Liver (tissue), 9 donors: Measurements from ENCODE around the gene PRSS56. TPM values are rescaled to one million over a fixed set of nuclear protein-coding genes. Genes with fewer than 3 reads are reported as not detected.

Experiments used
- DNase-seq: peaks from one replicate; pipeline ENCODE4 v3.0.0-alpha.2; 2017; ENCODE audit warnings: low spot score
- H3K27ac ChIP-seq, 2 donors: one replicate each; pipeline ENCODE4 v1.7.0; 2013; ENCODE audit warnings: inconsistent platforms in 2 of 2, low read length in 2 of 2, control low read depth in 1 of 2, low read depth in 1 of 2, mild to moderate bottlenecking in 1 of 2
- H3K27me3 ChIP-seq, 4 donors: one replicate each; pipeline versions ENCODE4 v1.6.1 to v1.7.0; 2013; ENCODE audit warnings: low read length in 3 of 4, inconsistent platforms in 1 of 4, mild to moderate bottlenecking in 1 of 4, moderate library complexity in 1 of 4; ENCODE audit not compliant: control insufficient read depth in 4 of 4, insufficient read depth in 4 of 4
- H3K36me3 ChIP-seq, 4 donors: one replicate each; pipeline versions ENCODE4 v1.6.1 to v1.7.0; 2013; ENCODE audit warnings: low read length in 3 of 4, mild to moderate bottlenecking in 3 of 4, low read depth in 1 of 4, moderate library complexity in 1 of 4; ENCODE audit not compliant: control insufficient read depth in 4 of 4, insufficient read depth in 3 of 4
- H3K4me1 ChIP-seq, 4 donors: one replicate each; pipeline versions ENCODE4 v1.6.1 to v1.7.0; 2013; ENCODE audit warnings: low read length in 3 of 4, mild to moderate bottlenecking in 3 of 4, moderate library complexity in 1 of 4; ENCODE audit not compliant: control insufficient read depth in 4 of 4, insufficient read depth in 4 of 4
- H3K4me3 ChIP-seq, 3 donors: one replicate each; pipeline versions ENCODE4 v1.6.1 to v1.7.0; 2013; ENCODE audit warnings: low read length in 3 of 3, control low read depth in 1 of 3, low read depth in 1 of 3, mild to moderate bottlenecking in 1 of 3
- H3K9ac ChIP-seq, 2 donors: one replicate each; pipeline ENCODE4 v1.7.0; 2013; ENCODE audit warnings: low read length in 2 of 2, mild to moderate bottlenecking in 2 of 2, moderate library complexity in 2 of 2, control low read depth in 1 of 2, low read depth in 1 of 2
- H3K9me3 ChIP-seq, 4 donors: one replicate each; pipeline versions ENCODE4 v1.6.1 to v1.7.0; 2013; ENCODE audit warnings: low read length in 3 of 4; ENCODE audit not compliant: control insufficient read depth in 4 of 4
- FOXA1 ChIP-seq: IDR thresholded peaks from 2 replicates; pipeline ENCODE4 v1.6.1; 2016; ENCODE audit warnings: antibody characterized with exemption
- GABPA ChIP-seq, 2 donors: IDR thresholded peaks in 1 of 2; conservative IDR thresholded peaks in 1 of 2; 2 replicates each; pipeline ENCODE4 v1.6.1; 2016; ENCODE audit warnings: antibody characterized with exemption in 2 of 2, mild to moderate bottlenecking in 1 of 2, moderate library complexity in 1 of 2
- HNF4A ChIP-seq, 2 donors: conservative IDR thresholded peaks; 2 replicates each; pipeline ENCODE4 v1.6.1; 2016; ENCODE audit warnings: antibody characterized with exemption in 2 of 2, mild to moderate bottlenecking in 2 of 2
- HNF4G ChIP-seq: IDR thresholded peaks from 2 replicates; pipeline ENCODE4 v1.6.1; 2016; ENCODE audit warnings: antibody characterized with exemption
- JUND ChIP-seq, 2 donors: IDR thresholded peaks; 2 replicates each; pipeline ENCODE4 v1.6.1; 2016; ENCODE audit warnings: antibody characterized with exemption in 2 of 2
- NR2F2 ChIP-seq: IDR thresholded peaks from 2 replicates; pipeline ENCODE4 v1.6.1; 2016; ENCODE audit warnings: antibody characterized with exemption
- RAD21 ChIP-seq, 2 donors: IDR thresholded peaks; 2 replicates each; pipeline ENCODE4 v1.6.1; 2016; ENCODE audit warnings: antibody characterized with exemption in 2 of 2, mild to moderate bottlenecking in 2 of 2
- RXRA ChIP-seq, 2 donors: IDR thresholded peaks; 2 replicates each; pipeline ENCODE4 v1.6.1; 2017 to 2018; ENCODE audit warnings: antibody characterized with exemption in 2 of 2, mild to moderate bottlenecking in 1 of 2
- WGBS: extraction: QIAGEN DNeasy Blood & Tissue Kit; methylation state at CpG from one replicate; pipeline ENCODE4 v1.1.7; 2013; 5-methylcytosine and 5-hydroxymethylcytosine counted together
- polyA plus RNA-seq, 2 donors: library from polyadenylated mRNA; stranded (reverse) in 1 of 2; unstranded in 1 of 2; fragments of 200-250 nt in 1 of 2; fragments of >200 nt in 1 of 2; fragmentation: Nextera tagmentation in 1 of 2; extraction: Ambion mirVana in 1 of 2; gene quantifications; one replicate each; pipeline versions ENCODE4 v1.2.1 to v1.2.3, GENCODE V29; 2013 to 2015
- total RNA-seq, 2 donors: library from RNA; depleted of rRNA; stranded (reverse); fragments of >200 nt; gene quantifications; one replicate each; pipeline ENCODE4 v1.2.3, GENCODE V29; 2014
- TF ChIP-seq, protein P1 (sequence below): IDR thresholded peaks from 2 replicates; pipeline ENCODE4 v1.6.1; 2016; ENCODE audit warnings: antibody characterized with exemption
- TF ChIP-seq, protein P2 (sequence below): IDR thresholded peaks from 2 replicates; pipeline ENCODE4 v1.6.1; 2016; ENCODE audit warnings: antibody characterized with exemption
- TF ChIP-seq, protein P3 (sequence below): IDR thresholded peaks from 2 replicates; pipeline ENCODE4 v1.6.1; 2016; ENCODE audit warnings: antibody characterized with exemption
- donor health status: healthy.
- donor health status: healthy.
- donor health status: healthy.
- donor health status: healthy.
- donor health status: healthy.

The PRSS56 gene
- total and polyA plus RNA-seq, 4 donors = 0.02 TPM; not detected in 3

DNA sequence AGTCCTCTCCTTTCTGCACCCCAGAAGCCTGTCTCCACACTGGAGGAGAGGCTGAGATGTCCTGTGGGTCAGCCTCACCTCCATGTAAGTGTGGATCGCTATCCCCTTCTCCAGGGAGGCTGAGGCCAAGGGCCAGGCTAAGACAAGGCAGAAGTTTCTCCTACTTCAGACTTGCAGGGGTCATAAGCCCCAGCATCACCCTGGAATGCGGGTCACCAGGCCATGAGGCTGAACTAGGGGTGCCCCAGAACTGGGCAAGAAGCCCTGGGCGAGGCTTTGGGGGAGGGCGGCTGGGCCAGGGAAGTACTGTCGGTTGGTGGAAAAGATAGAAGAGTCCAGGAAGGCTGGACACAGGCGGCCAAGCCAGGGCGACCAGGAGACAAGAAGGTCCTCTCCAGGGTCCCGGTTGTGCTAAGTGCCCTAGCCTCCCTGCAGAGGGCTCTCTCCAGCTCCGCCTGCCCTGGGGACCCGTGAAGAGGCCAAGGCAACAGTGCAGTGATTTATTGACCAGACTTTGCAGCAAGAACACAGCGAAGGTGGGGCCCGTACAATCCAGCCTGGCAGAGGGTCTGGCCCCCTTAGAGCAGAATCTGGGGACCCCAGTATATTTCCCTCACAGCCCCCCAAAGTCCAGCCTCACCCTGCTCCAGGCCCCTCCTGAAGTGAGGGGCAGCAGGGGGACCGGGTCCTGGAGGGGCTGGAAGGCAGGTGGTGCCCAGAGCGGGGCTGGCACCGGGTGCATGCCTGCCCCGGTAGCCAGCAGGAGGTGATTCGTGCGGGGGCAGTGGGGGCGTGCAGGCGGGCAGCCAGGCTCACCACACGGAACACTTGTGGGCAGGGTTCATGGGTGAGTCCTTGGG is 40.6 kb upstream of the PRSS56 start (continued):
- TF ChIP-seq, protein P1, sequence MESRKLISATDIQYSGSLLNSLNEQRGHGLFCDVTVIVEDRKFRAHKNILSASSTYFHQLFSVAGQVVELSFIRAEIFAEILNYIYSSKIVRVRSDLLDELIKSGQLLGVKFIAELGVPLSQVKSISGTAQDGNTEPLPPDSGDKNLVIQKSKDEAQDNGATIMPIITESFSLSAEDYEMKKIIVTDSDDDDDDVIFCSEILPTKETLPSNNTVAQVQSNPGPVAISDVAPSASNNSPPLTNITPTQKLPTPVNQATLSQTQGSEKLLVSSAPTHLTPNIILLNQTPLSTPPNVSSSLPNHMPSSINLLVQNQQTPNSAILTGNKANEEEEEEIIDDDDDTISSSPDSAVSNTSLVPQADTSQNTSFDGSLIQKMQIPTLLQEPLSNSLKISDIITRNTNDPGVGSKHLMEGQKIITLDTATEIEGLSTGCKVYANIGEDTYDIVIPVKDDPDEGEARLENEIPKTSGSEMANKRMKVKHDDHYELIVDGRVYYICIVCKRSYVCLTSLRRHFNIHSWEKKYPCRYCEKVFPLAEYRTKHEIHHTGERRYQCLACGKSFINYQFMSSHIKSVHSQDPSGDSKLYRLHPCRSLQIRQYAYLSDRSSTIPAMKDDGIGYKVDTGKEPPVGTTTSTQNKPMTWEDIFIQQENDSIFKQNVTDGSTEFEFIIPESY = no peak
- TF ChIP-seq NR2F2 = no peak

DNA sequence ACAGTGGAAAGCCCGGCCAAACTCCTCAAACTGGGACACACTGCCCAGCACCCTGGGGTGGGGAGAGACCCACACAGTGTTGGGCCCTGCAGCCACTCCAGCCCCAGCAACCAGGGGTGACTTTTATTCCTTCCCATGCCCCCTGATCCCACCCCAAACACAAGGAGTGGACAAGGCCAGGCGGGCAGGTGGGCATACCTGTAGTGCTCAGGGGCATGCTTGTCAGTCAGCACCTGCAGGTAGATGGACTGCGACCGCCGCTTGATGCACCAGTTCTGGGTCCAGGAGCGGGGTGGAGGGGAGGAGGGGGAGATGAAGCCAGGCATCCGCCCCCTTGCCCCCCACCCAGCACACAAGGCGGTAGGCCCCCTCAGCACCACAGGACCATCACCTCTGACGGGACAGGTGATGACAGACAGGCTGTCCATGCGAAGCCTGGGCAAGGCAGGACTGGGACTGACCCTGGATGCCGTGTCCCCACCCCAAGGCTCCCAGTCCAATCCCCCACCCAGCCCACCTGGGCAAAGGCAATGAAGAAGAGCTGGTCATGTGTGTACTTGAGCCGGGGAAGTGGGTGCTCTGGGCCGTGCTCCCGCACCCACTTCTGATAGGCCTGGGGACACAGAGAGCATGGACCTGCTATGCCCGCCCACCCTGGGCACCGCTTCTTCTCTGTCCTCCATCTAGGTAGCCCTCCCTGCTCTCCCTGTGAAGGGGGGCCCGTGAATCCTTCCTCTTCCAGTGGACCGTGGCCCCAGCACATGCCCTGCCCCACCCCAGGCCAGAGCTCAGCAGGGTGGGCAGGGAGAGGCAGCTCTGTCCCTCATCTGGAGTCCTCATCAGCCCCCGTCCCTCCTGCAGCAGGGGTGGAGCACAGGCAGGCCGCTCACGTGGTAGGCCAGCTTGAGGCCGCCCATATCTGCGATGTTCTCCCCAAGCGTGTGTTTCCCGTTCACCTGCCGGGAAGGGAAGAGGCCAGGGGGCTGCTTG is 39.7 kb upstream of the PRSS56 start:
- H3K27ac ChIP-seq = no peak overlapping the region
- no peak overlapping the region for H3K9ac ChIP-seq
- no peak for DNase-seq
- peaks cover 0 to 6% (median 2%) of the 10 kb centered on the region in 4 donors for H3K27me3 ChIP-seq
- H3K4me1 ChIP-seq = peaks cover 0 to 4% (median under 1%) of the 10 kb centered on the region in 4 donors
- H3K36me3 ChIP-seq = no peaks in the 10 kb centered on the region
- H3K9me3 ChIP-seq = no peaks in the 10 kb centered on the region
- H3K4me3 ChIP-seq = no peak overlapping the region
- WGBS = 83% methylated on average over 26 of the region's 26 CpGs
- TF ChIP-seq HNF4G (no peak), NR2F2 (no peak), GABPA (IDR thresholded peaks at IDR 0.05 in 1 of 2, conservative IDR thresholded peaks at IDR 0.05 in 1 of 2) (no peak), RAD21 (IDR thresholded peaks at IDR 0.05) (no peak), RXRA (IDR thresholded peaks at IDR 0.05) (no peak), FOXA1 (no peak), JUND (IDR thresholded peaks at IDR 0.05) (no peak), HNF4A (conservative IDR thresholded peaks at IDR 0.05) (no peak)
- TF ChIP-seq, protein P2, sequence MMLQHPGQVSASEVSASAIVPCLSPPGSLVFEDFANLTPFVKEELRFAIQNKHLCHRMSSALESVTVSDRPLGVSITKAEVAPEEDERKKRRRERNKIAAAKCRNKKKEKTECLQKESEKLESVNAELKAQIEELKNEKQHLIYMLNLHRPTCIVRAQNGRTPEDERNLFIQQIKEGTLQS = no peak
- TF ChIP-seq, protein P1 = no peak
- TF ChIP-seq, protein P3, sequence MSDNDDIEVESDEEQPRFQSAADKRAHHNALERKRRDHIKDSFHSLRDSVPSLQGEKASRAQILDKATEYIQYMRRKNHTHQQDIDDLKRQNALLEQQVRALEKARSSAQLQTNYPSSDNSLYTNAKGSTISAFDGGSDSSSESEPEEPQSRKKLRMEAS = no peak
